Osteoblast (primary cell): ENCODE data around the gene IL22. TPM values are rescaled to one million over a fixed set of nuclear protein-coding genes. Genes with fewer than 3 reads are reported as not detected.

ENCODE experiments used
- DNase-seq: peaks from one replicate; pipeline ENCODE4 v3.0.0; 2011; ENCODE audit warnings: low spot score, mixed read lengths; ENCODE audit not compliant: insufficient read length; ENCODE audit errors: missing footprints
- H2AFZ ChIP-seq: 2 replicates; pipeline ENCODE4 v1.6.0; 2011; ENCODE audit warnings: mild to moderate bottlenecking, low read length
- H3K27ac ChIP-seq: 2 replicates; pipeline ENCODE4 v1.5.1; 2011; ENCODE audit warnings: mild to moderate bottlenecking, low read depth, low read length, moderate library complexity
- H3K27me3 ChIP-seq: 2 replicates; pipeline ENCODE4 v1.6.0; 2012; ENCODE audit warnings: mild to moderate bottlenecking, control low read depth, inconsistent platforms, low read length, moderate library complexity; ENCODE audit not compliant: insufficient read depth
- H3K36me3 ChIP-seq: 2 replicates; pipeline ENCODE4 v1.5.1; 2011; ENCODE audit warnings: mild to moderate bottlenecking, low read length, control low read depth, moderate library complexity; ENCODE audit not compliant: insufficient read depth
- H3K4me1 ChIP-seq: 2 replicates; pipeline ENCODE4 v1.5.1; 2011; ENCODE audit warnings: mild to moderate bottlenecking, low read length, control low read depth, moderate library complexity; ENCODE audit not compliant: insufficient read depth
- H3K4me2 ChIP-seq: 2 replicates; pipeline ENCODE4 v1.6.0; 2011; ENCODE audit warnings: mild to moderate bottlenecking, low read length; ENCODE audit not compliant: insufficient read depth
- H3K4me3 ChIP-seq: fragments of 200-600 bp; sonication (generic); 3 replicates; pipeline ENCODE4 v1.5.1; 2012; ENCODE audit warnings: mild to moderate bottlenecking, low read length, inconsistent platforms; ENCODE audit not compliant: insufficient read depth
- H3K79me2 ChIP-seq: 2 replicates; pipeline ENCODE4 v1.6.0; 2012; ENCODE audit warnings: mild to moderate bottlenecking, low read length, control low read depth, inconsistent platforms; ENCODE audit not compliant: insufficient read depth
- H3K9me3 ChIP-seq: 2 replicates; pipeline ENCODE4 v1.5.1; 2011; ENCODE audit warnings: low read depth, low read length, control low read depth
- H4K20me1 ChIP-seq: 2 replicates; pipeline ENCODE4 v1.6.0; 2012; ENCODE audit warnings: mild to moderate bottlenecking, low read length, control low read depth; ENCODE audit not compliant: insufficient read depth
- total RNA-seq: library from RNA; depleted of rRNA; stranded (reverse); fragments of >200 nt; gene quantifications from 2 replicates; pipeline ENCODE4 v1.2.3, GENCODE V29; 2012
- TF ChIP-seq, protein P1 (sequence below): IDR thresholded peaks from 2 replicates; pipeline ENCODE4 v1.5.1; 2011; ENCODE audit warnings: mild to moderate bottlenecking, low read depth, low read length, moderate library complexity; ENCODE audit errors: extremely low read depth

Gene IL22
- total RNA-seq, 1 donor = not detected

DNA sequence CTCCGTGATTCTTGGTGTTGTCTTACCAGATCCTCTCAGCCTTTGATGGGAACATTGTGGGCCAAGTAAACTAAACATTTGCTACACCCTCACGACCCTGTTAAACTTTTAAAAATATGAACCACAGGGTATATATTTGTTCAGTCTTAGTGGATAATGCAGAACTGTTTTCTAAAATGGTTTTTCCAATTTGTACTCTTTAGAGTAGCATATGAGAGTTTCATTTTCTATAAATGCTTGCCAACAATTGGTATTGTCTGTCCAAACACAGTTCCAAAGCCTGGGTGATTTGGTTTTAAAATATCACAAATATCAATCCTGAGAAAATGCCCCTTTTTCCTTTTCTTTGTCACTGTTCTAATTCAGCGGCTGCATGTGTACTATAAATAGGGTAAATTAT lies 6.7 kb upstream of the IL22 start:
- H3K27ac ChIP-seq = peak overlapping the region; percentile 95
- no peak overlapping the region for H3K4me3 ChIP-seq
- DNase-seq = no peak
- TF ChIP-seq, protein P1, sequence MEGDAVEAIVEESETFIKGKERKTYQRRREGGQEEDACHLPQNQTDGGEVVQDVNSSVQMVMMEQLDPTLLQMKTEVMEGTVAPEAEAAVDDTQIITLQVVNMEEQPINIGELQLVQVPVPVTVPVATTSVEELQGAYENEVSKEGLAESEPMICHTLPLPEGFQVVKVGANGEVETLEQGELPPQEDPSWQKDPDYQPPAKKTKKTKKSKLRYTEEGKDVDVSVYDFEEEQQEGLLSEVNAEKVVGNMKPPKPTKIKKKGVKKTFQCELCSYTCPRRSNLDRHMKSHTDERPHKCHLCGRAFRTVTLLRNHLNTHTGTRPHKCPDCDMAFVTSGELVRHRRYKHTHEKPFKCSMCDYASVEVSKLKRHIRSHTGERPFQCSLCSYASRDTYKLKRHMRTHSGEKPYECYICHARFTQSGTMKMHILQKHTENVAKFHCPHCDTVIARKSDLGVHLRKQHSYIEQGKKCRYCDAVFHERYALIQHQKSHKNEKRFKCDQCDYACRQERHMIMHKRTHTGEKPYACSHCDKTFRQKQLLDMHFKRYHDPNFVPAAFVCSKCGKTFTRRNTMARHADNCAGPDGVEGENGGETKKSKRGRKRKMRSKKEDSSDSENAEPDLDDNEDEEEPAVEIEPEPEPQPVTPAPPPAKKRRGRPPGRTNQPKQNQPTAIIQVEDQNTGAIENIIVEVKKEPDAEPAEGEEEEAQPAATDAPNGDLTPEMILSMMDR = no peak
- no peaks in the 10 kb centered on the region for H3K79me2 ChIP-seq
- peaks cover 45% of the 10 kb centered on the region for H3K4me1 ChIP-seq
- H3K27me3 ChIP-seq = no peaks in the 10 kb centered on the region
- no peaks in the 10 kb centered on the region for H3K9me3 ChIP-seq
- no peaks in the 10 kb centered on the region for H4K20me1 ChIP-seq
- H3K4me2 ChIP-seq = no peak overlapping the region
- H2AFZ ChIP-seq = no peak overlapping the region
- H3K36me3 ChIP-seq = no peaks in the 10 kb centered on the region

DNA sequence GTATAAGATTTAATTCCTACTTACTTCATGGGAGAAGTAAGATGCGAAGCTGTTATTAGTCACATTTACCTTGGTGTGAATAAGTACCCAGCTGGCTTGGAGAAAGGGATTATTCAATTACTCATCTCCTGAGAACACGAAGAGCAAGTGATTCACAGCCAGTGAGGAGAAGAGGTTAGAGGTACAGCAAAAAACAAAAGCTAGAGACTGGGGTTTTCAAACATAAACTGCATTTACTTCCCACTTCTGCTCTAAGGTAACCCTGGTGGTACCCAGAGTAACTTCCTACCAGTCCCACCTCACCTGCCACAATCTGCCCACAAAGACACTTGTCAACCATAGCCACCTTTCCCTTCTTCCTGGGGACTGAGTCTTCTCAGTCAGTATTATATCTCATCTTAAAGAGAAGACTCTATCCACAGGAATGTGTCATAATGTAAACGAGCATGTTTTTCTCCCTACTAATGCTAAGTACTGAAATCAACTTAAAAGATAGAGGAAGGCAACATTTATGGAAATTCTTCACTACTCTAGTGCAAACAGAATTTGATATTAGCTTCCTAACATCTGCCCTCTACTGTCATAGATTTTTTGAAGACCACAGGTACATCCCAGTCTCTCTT lies 6.0 kb upstream of the IL22 start:
- Histone ChIP-seq H3K36me3 (no peaks in the 10 kb centered on the region), H2AFZ (no peak overlapping the region), H3K4me3 (no peak overlapping the region), H3K9me3 (no peaks in the 10 kb centered on the region), H4K20me1 (no peaks in the 10 kb centered on the region), H3K27me3 (no peaks in the 10 kb centered on the region), H3K4me2 (peak overlapping the region; percentile 72), H3K4me1 (peaks cover 39% of the 10 kb centered on the region), H3K79me2 (no peaks in the 10 kb centered on the region), H3K27ac (peak overlapping the region; percentile 95)
- TF ChIP-seq, protein P1 = no peak
- peak; percentile 82 for DNase-seq

- TF ChIP-seq, protein P1 = no peak
- Histone ChIP-seq H3K4me1 (peaks cover 7% of the 10 kb centered on the region), H3K27me3 (no peaks in the 10 kb centered on the region), H3K27ac (no peak overlapping the region), H4K20me1 (no peaks in the 10 kb centered on the region), H2AFZ (no peak overlapping the region), H3K4me3 (no peak overlapping the region), H3K4me2 (no peak overlapping the region), H3K36me3 (no peaks in the 10 kb centered on the region), H3K9me3 (no peaks in the 10 kb centered on the region), H3K79me2 (no peaks in the 10 kb centered on the region)
- DNase-seq = no peak
Measured at GRCh38 chr12:68252077-68252476, 1.3 kb downstream of the IL22 start.

GRCh38 chr12:68250454-68250853 lies 3.0 kb downstream of the IL22 start:
- no peaks in the 10 kb centered on the region for H3K9me3 ChIP-seq
- H3K79me2 ChIP-seq = no peaks in the 10 kb centered on the region
- TF ChIP-seq, protein P1 = no peak
- no peak overlapping the region for H3K4me2 ChIP-seq
- DNase-seq = no peak
- no peak overlapping the region for H2AFZ ChIP-seq
- no peaks in the 10 kb centered on the region for H4K20me1 ChIP-seq
- H3K27me3 ChIP-seq = no peaks in the 10 kb centered on the region
- no peaks in the 10 kb centered on the region for H3K36me3 ChIP-seq
- H3K4me3 ChIP-seq = no peak overlapping the region
- H3K27ac ChIP-seq = no peak overlapping the region
- H3K4me1 ChIP-seq = peaks cover 15% of the 10 kb centered on the region
